GM18498 (cell line): ENCODE data around the gene TLR7.
A peak's percentile ranks its signal among the peaks of the same experiment; 100 is the strongest.

ENCODE experiments used
- ATAC-seq: cut with Tn5 transposase; IDR thresholded peaks from one replicate; pipeline ENCODE4 v1.9.1; 2021; ENCODE audit warnings: mild to moderate bottlenecking, moderate library complexity; ENCODE audit not compliant: unreplicated experiment

Gene TLR7

GRCh38 chrX:12890467-12890866, 23.6 kb downstream of the TLR7 start:
- ATAC-seq: no peak

- ATAC-seq: no peak
Measured at GRCh38 chrX:12891171-12891570, 24.3 kb downstream of the TLR7 start.

GRCh38 chrX:12891915-12892506, 25.1 kb downstream of the TLR7 start:
- peak; percentile 69 for ATAC-seq

- ATAC-seq: no peak
Measured at GRCh38 chrX:12892716-12893115, 25.8 kb downstream of the TLR7 start.

GRCh38 chrX:12894074-12895030, 27.5 kb downstream of the TLR7 start:
- ATAC-seq: no peak

- ATAC-seq: no peak
Measured at GRCh38 chrX:12895866-12896265, 29.0 kb downstream of the TLR7 start.

- no peak for ATAC-seq
Measured at GRCh38 chrX:12896935-12897334, 30.1 kb downstream of the TLR7 start.

GRCh38 chrX:12898073-12898472, 31.2 kb downstream of the TLR7 start:
- no peak for ATAC-seq

- no peak for ATAC-seq
Measured at GRCh38 chrX:12899506-12899905, 32.6 kb downstream of the TLR7 start.

GRCh38 chrX:12901486-12901885, 34.6 kb downstream of the TLR7 start:
- no peak for ATAC-seq

GRCh38 chrX:12903646-12904045, 36.8 kb downstream of the TLR7 start:
- no peak for ATAC-seq

- no peak for ATAC-seq
Measured at GRCh38 chrX:12906046-12906761, 39.3 kb downstream of the TLR7 start, which contains the start of gene TLR8. TLR8 (plus strand) TSS chrX:12906620; CDS start chrX:12906707, 87 bp downstream.

- ATAC-seq: no peak
Measured at GRCh38 chrX:12910423-12911121, 43.7 kb downstream of the TLR7 start.

- no peak for ATAC-seq
Measured at GRCh38 chrX:12911122-12911470, 44.2 kb downstream of the TLR7 start.

- ATAC-seq: no peak
Measured at GRCh38 chrX:12912791-12913482, 46.1 kb downstream of the TLR7 start.

GRCh38 chrX:12917753-12918152, 50.9 kb downstream of the TLR7 start:
- ATAC-seq: no peak

GRCh38 chrX:12919051-12919450, 52.2 kb downstream of the TLR7 start:
- no peak for ATAC-seq

- ATAC-seq: no peak
Measured at GRCh38 chrX:12919620-12920019, 52.7 kb downstream of the TLR7 start.

GRCh38 chrX:12920990-12921389, 54.1 kb downstream of the TLR7 start:
- ATAC-seq: no peak

GRCh38 chrX:12921886-12922598, 55.2 kb downstream of the TLR7 start:
- ATAC-seq: no peak
